Epidermal melanocyte (primary cell): ENCODE measurements around the gene PSMA5.
"Not testable (repeated sequence)": the region's sequence is repeated elsewhere in the genome, so short reads cannot be mapped to it uniquely, and the experiment has no call there.

Experiments used
- DNase-seq: peaks from one replicate; pipeline ENCODE4 v3.0.0; 2011; ENCODE audit warnings: low spot score; ENCODE audit not compliant: insufficient read length

Gene PSMA5

DNA sequence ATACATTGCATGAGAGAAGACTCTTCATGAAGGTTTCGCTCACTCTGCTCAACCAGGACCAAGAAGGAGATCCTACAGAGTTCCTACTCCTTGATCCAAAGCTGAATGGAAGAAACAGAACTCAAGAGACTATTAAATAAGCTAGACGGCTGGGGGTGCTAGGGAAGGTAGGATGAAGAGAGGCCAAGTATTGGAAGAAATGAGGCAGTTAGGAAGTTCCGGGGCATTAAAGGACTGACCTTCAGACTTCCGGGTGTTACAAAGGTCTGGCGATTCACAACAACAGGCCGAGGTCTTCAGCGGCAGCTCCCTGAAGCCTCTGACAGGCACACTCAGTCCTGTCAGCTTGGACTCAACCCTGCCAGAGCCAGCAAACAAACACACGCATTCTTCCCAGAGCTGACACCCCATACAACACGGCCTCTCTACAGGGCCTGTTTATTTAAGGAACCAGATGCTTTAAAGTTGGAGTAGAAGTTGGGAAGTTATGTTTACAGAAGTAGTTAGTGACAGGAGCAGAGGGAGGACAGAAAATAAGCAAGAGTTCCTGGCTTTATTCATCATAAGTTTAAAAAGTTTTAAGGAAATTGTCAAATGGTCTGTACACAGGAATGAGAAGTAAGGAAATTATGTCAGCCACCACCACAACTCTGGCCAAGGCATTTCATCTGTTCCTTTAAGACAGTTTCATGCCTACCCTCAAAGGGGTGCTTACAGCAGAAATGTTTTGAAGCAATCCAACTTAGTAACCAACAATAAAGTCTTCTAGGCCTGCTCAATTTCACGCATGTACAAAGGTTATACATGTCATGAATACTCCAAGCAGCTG lies 33.2 kb downstream of the PSMA5 start:
- DNase-seq = peak; percentile 68

DNA sequence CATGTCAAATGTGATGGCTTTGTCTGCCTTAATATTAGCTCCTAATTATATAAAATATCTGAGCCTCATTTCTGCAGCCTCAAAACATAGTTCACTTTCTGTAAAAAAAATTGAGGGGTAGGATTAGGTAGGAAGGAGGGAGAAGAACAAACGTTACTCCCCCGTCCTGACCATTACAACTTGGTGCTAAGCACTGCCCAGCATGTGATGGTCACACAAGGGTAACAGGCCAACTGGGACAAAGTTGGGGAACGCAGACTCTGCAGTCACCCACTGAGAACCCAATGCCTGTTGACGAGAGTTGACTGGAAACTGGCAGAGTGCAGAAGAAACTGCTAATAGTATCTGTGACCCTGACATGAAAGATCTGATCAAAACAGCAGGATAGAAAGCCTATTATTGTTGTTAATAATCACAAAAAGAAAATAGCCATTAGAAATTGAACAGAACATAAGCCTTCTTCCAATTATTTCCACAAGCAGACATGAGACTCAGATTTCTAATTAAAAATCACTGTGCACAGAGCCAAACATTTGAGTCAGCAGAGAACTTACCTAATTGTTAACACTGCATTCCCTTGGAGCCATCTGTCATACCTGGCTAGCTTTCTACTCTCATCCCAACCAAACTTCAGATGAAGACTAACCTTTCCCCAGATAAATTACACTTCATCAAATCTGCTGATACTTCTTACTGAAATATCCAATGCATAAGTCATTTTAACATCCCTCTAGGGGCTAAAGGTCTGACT lies 34.0 kb downstream of the PSMA5 start:
- DNase-seq = no peak

- no peak for DNase-seq
Measured at GRCh38 chr1:109391626-109392025, 34.6 kb downstream of the PSMA5 start.

DNA sequence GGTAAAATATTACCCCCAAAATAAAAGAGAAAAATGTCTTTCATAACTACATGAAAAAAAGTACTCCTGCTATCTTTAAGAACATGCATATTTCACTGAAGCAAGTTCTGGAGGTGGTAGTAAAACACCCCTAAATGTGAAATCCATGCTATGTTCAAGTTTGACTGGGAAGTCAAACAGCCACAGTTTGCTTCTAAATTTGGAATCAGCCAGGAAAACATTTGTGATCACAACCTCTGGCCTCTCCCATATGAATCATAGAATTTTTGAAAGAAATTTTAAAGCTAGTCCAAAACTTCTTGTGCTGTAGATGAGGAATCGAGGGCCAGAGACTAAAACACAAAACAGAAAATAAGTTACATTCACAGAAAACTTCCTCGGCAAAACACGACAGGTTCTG lies 35.1 kb downstream of the PSMA5 start:
- DNase-seq = no peak

DNA sequence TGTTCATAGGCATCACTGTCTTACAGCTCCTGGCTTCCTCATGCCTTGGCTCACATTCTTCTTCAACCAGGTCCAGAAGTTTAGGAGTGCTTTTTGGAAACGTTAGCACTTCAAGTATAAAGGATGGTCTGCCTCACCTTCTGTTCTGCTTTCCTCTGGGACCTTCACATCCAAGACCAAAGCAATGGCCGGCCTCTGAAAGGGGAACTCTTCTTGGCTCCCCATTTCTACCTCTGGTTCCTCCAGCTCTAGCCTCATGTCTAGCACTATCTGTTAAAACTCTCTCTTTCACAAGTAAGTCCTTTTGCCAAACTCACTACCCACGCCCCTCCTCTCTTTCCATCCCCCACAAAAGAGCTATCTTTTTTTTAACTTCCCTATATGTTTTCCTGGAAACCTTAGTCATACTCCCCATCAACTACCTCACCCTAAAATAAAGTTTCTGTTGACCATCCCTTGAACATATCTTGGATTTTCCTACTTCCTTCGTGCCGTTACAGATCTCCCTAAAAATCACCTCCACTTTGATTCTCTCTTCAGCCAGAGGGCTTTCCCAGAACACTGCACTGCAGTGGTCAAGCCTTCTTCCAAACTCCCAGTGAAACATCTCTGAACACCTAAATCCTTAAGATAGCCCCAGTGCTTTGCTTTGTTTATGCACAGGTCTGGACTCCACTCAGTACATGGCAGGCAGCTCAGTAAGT lies 36.5 kb downstream of the PSMA5 start:
- no peak for DNase-seq

GRCh38 chr1:109388884-109389637 lies 37.2 kb downstream of the PSMA5 start:
- DNase-seq = no peak

DNA sequence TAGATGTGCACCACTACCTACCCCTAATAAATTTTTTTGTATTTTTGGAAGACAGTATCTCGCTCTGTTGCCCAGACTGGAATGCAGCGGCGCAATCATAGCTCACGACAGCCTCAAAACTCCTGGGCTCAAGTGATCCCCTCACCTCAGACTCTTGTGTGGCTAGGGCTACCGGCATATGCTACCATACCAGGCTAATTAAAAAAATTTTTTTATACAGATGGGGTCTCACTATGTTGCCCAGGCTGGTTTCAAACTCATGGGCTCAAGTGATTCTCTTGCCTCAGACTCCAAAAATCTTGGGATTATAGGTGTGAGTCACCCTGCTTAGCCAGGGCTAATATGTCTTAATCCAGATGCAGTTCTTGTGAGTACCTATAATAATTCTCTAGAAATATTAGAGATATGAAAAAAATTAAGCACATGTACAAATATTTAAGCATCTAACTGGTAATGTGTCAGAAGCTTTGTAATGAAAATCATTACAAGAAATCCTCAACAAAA lies 38.0 kb downstream of the PSMA5 start:
- no peak for DNase-seq

- DNase-seq = no peak
Measured at GRCh38 chr1:109386054-109386717, 40.1 kb downstream of the PSMA5 start.

- DNase-seq = no peak
Measured at GRCh38 chr1:109385417-109385816, 40.8 kb downstream of the PSMA5 start.

DNA sequence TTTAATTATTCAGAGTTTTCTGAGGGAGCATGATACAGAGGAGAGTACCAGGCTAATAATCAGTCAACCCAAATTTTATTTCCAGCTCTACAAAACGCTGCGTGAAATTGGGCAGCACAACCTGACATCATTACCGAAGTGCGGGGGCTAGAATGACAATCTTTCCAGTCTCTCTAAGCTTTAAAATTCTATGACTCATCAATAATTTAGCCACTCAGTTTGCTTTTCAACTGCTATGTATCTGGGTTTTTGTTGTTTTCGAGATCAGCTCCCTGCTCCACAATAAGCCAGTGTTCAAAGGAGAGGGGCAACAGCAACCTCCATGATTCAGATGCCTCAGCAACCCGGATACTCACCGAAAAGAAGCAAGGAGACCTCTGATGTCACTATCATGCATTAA lies 42.4 kb downstream of the PSMA5 start:
- DNase-seq = no peak

DNA sequence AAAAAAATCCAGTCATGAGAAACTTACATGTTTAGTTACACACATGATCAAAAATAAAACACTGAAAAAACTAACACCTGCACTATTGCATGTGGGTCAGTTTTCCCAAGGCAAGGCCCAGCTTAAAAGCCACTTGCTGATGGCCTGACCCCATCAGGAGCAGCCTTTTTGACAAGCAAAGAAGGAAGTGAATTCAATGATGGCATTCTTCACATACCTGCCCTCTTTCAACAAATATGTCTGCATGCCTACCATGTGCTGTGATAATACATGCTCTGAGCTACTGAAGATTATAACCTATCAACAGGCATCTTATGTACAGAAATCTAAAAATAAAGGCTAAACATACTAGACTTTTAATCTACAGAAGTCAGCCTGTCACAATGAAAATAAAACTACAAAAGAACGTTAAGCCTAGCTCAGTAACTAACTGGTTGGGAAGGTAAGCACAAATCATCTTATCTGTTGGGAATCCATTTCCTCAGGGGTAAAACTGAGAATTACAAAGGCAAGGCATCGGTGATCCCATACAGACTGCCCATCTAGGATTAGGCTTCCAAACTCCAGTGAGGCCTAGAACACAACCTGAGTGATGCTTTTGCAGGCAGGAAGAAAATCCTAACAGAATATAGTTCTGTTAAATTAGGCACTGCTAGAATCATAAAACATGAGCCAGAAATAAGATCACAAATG lies 43.0 kb downstream of the PSMA5 start:
- no peak for DNase-seq

- DNase-seq = no peak
Measured at GRCh38 chr1:109381573-109381972, 44.7 kb downstream of the PSMA5 start.

DNA sequence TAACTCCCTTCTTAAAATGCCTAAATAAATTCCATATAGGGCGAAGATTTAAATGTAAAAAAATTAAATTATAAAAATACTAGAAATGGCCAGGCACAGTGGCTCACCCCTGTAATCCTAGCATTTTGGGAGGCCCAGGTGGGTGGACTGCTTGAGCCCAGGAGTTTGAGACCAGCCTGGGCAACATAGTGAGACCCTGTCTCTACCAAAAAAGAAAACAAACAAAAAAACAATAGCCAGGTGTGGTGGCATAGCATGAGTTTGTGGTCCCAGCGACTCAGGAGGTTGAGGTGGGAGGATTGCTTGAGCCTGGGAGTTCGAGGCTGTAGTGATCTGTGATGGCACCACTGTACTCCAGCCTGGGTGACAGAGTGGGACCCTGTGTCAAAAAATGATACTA lies 46.3 kb downstream of the PSMA5 start:
- DNase-seq = no peak

DNA sequence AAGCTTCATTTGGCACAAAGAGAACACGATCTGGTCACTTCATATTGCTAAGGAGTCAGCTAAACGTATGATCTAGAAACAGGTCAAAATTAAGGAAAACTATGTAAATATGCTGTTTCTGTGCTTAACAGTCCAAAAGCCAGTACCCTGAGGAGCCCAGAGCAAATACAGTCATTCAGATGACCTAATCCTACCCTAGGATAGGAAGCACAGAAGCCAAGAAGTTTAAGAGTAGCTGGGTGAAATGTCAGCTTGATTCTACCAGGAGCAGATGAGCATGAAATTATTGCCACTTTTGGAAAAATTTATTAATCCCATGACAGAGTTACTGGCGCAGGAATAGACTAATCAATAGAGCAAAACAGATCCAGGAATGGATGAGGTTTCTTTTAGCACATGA lies 46.8 kb downstream of the PSMA5 start:
- DNase-seq = no peak

GRCh38 chr1:109377698-109378097 lies 48.5 kb downstream of the PSMA5 start:
- no peak for DNase-seq

DNA sequence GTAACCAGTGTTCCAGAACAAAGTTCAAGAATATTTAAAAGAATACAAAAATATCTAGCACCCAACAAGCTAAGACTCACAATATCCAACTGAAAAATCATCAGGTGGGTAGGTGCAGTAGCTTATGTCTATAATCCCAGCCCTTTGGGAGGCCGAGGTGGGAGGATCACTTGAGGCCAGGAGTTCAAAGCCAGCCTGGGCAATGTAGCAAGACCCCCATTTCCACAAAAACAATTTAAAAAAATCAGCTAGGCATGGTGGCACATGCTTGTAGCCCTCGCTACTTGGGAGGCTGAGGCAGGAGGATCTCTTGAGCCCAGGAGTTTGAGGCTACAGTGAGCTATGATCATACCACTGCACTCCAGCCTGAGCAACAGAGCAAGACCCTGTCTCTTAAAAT lies 52.6 kb downstream of the PSMA5 start:
- DNase-seq = not testable (repeated sequence)

GRCh38 chr1:109373126-109373525 lies 53.1 kb downstream of the PSMA5 start:
- no peak for DNase-seq

GRCh38 chr1:109372281-109372680 lies 54.0 kb downstream of the PSMA5 start:
- no peak for DNase-seq

GRCh38 chr1:109371341-109371739 lies 54.9 kb downstream of the PSMA5 start:
- peak; percentile 57 for DNase-seq

GRCh38 chr1:109370712-109371340 lies 55.4 kb downstream of the PSMA5 start:
- DNase-seq = peak; percentile 34
